ENCODE results near the gene CCDC152.
"Not testable (repeated sequence)": the region's sequence is repeated elsewhere in the genome, so short reads cannot be mapped to it uniquely, and the experiment has no call there.

Gene CCDC152

GRCh38 chr5:42812620-42813019, 56.0 kb downstream of the CCDC152 start:
- DNase-seq (ENCODE audit: low read depth): no peak

- no peak for DNase-seq (ENCODE audit: low read depth)
Observed at GRCh38 chr5:42813533-42813932, 56.9 kb downstream of the CCDC152 start.

- DNase-seq (ENCODE audit: low read depth): not testable (repeated sequence)
Observed at GRCh38 chr5:42816546-42816945, 59.9 kb downstream of the CCDC152 start.

- DNase-seq (ENCODE audit: low read depth): no peak
Observed at GRCh38 chr5:42819745-42820144, 63.1 kb downstream of the CCDC152 start.

- no peak for DNase-seq (ENCODE audit: low read depth)
Observed at GRCh38 chr5:42822548-42822947, 65.9 kb downstream of the CCDC152 start.

- no peak for DNase-seq (ENCODE audit: low read depth)
Observed at GRCh38 chr5:42824347-42824976, 67.8 kb downstream of the CCDC152 start.

GRCh38 chr5:42825422-42826148, 69.0 kb downstream of the CCDC152 start:
- DNase-seq (ENCODE audit: low read depth): no peak

- DNase-seq (ENCODE audit: low read depth): no peak
Observed at GRCh38 chr5:42826757-42827515, 70.3 kb downstream of the CCDC152 start.

GRCh38 chr5:42828671-42829070, 72.1 kb downstream of the CCDC152 start:
- DNase-seq (ENCODE audit: low read depth): no peak

- no peak for DNase-seq (ENCODE audit: low read depth)
Observed at GRCh38 chr5:42830924-42831323, 74.3 kb downstream of the CCDC152 start.

GRCh38 chr5:42832060-42832459, 75.4 kb downstream of the CCDC152 start:
- DNase-seq (ENCODE audit: low read depth): no peak

- DNase-seq (ENCODE audit: low read depth): no peak
Observed at GRCh38 chr5:42836070-42836769, 79.6 kb downstream of the CCDC152 start.

- DNase-seq (ENCODE audit: low read depth): no peak
Observed at GRCh38 chr5:42837601-42838000, 81.0 kb downstream of the CCDC152 start.

- no peak for DNase-seq (ENCODE audit: low read depth)
Observed at GRCh38 chr5:42839196-42839595, 82.6 kb downstream of the CCDC152 start.

GRCh38 chr5:42840269-42840668, 83.7 kb downstream of the CCDC152 start:
- no peak for DNase-seq (ENCODE audit: low read depth)

- DNase-seq (ENCODE audit: low read depth): no peak
Observed at GRCh38 chr5:42840842-42841567, 84.4 kb downstream of the CCDC152 start.

GRCh38 chr5:42842921-42843641, 86.5 kb downstream of the CCDC152 start:
- no peak for DNase-seq (ENCODE audit: low read depth)

- no peak for DNase-seq (ENCODE audit: low read depth)
Observed at GRCh38 chr5:42843675-42844292, 87.2 kb downstream of the CCDC152 start.

- DNase-seq (ENCODE audit: low read depth): not testable (repeated sequence)
Observed at GRCh38 chr5:42844408-42844807, 87.8 kb downstream of the CCDC152 start.

- no peak for DNase-seq (ENCODE audit: low read depth)
Observed at GRCh38 chr5:42848545-42848944, 91.9 kb downstream of the CCDC152 start.

- DNase-seq (ENCODE audit: low read depth): no peak
Observed at GRCh38 chr5:42851481-42851880, 94.9 kb downstream of the CCDC152 start.

All from activated T-helper 1 cell treated with Interleukin-2 at 50 U/mL for 16 hours (primary cell).